C4-2B (cell line): ENCODE results near the gene IYD.

Source experiments
- CTCF ChIP-seq: fragments of 450-650 bp; conservative IDR thresholded peaks from 2 replicates; pipeline ENCODE4 v1.5.1; 2017; ENCODE audit warnings: mild to moderate bottlenecking
- ZFX ChIP-seq: fragments of 450-650 bp; IDR thresholded peaks from 2 replicates; pipeline ENCODE4 v1.6.1; 2017

GRCh38 chr6:150372051-150372450 is 3.2 kb downstream of the IYD start:
- TF ChIP-seq CTCF (no peak), ZFX (no peak)
